ENCODE measurements around the gene INPP5D.

- TF ChIP-seq, protein P1, sequence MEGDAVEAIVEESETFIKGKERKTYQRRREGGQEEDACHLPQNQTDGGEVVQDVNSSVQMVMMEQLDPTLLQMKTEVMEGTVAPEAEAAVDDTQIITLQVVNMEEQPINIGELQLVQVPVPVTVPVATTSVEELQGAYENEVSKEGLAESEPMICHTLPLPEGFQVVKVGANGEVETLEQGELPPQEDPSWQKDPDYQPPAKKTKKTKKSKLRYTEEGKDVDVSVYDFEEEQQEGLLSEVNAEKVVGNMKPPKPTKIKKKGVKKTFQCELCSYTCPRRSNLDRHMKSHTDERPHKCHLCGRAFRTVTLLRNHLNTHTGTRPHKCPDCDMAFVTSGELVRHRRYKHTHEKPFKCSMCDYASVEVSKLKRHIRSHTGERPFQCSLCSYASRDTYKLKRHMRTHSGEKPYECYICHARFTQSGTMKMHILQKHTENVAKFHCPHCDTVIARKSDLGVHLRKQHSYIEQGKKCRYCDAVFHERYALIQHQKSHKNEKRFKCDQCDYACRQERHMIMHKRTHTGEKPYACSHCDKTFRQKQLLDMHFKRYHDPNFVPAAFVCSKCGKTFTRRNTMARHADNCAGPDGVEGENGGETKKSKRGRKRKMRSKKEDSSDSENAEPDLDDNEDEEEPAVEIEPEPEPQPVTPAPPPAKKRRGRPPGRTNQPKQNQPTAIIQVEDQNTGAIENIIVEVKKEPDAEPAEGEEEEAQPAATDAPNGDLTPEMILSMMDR (IDR thresholded peaks at IDR 0.05; ENCODE audit: extremely low read depth in 1 of 2, insufficient read depth in 1 of 2, low read depth in 1 of 2, low read length in 2 of 2): no peak
- TF ChIP-seq POLR2A (IDR thresholded peaks at IDR 0.05; ENCODE audit: low read depth, low read length): no peak
- no peak for TF ChIP-seq EZH2 (IDR thresholded peaks at IDR 0.05; ENCODE audit: borderline replicate concordance, low read depth, low read length, severe bottlenecking)
- no peak for TF ChIP-seq POLR2AphosphoS5 (IDR thresholded peaks at IDR 0.05; ENCODE audit: insufficient read depth, low read depth, low read length)
- no peak for TF ChIP-seq MAX (IDR thresholded peaks at IDR 0.05; ENCODE audit: insufficient read depth, insufficient read length)
Observed at GRCh38 chr2:233179848-233180366, 119.8 kb downstream of the INPP5D start.

Data from endothelial cell of umbilical vein (primary cell).